OCI-LY1 (cell line): ENCODE data around the gene LRRK2.

Experiments
- CTCF ChIP-seq: fragments of 200-600 bp; sonication (generic), shearing (Covaris generic); IDR thresholded peaks from 2 replicates; pipeline ENCODE4 v1.5.1; 2017; ENCODE audit warnings: mild to moderate bottlenecking, antibody characterized with exemption, low read length, moderate library complexity, mixed read lengths
- EZH2 ChIP-seq: fragments of 200-600 bp; sonication (generic), shearing (Covaris generic); IDR thresholded peaks from 2 replicates; pipeline ENCODE4 v1.8.0; 2017; ENCODE audit warnings: borderline replicate concordance, mixed run types, mild to moderate bottlenecking, antibody characterized with exemption, low read length, moderate library complexity, mixed read lengths

DNA sequence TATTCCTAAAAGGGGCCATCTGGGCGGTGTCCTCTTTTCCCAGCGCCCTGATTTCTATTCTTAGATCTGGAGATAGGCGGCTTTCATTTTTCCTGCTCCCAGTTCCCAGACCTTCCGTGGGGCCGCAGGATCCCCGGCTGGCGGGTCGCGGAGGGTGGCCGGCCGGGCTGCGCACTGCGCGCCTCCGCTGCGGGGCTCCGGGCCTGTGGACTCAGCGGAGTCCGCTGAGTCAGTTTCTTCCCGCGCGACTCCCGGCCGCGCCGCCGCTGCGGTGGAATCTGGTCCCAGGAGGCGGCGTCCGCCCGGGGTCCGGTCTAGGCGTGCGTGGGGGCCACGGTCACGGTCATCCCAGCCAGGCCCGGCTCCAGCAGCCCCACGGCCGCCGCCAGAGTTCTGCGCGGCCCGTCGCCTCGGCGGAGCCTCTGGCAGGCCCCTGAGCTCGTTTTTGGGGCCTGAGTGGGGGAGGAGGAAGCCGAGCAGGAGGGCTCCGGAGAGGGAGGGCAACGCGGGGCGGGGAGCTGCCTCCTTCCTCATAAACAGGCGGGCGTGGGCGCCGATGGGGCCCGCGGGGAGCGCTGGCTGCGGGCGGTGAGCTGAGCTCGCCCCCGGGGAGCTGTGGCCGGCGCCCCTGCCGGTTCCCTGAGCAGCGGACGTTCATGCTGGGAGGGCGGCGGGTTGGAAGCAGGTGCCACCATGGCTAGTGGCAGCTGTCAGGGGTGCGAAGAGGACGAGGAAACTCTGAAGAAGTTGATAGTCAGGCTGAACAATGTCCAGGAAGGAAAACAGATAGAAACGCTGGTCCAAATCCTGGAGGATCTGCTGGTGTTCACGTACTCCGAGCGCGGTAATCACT is at the start of gene LRRK2:
- TF ChIP-seq CTCF: peak; percentile 15; the same call in 1 of the 2 replicates
- TF ChIP-seq EZH2: no peak
